SK-N-SH (cell line): ENCODE data around the gene NT5C1A.

Experiments used
- GABPA ChIP-seq: IDR thresholded peaks from 2 replicates; pipeline ENCODE4 v1.4.0; 2012; ENCODE audit warnings: low read depth, mild to moderate bottlenecking
- JUND ChIP-seq: IDR thresholded peaks from 2 replicates; pipeline ENCODE4 v1.4.0; 2012
- POLR2AphosphoS5 ChIP-seq: IDR thresholded peaks from 2 replicates; pipeline ENCODE4 v1.6.1; 2012; ENCODE audit warnings: low read depth, low read length
- RFX5 ChIP-seq: IDR thresholded peaks from 2 replicates; pipeline ENCODE4 v1.6.1; 2012; ENCODE audit warnings: mild to moderate bottlenecking, improper control_type of control experiment, low read length
- TF ChIP-seq, protein P1 (sequence below): fragments of 200-600 bp; sonication (generic); IDR thresholded peaks from 2 replicates; pipeline ENCODE4 v1.6.1; 2017; ENCODE audit warnings: antibody characterized with exemption, mild to moderate bottlenecking, moderate library complexity
- TF ChIP-seq, protein P2 (sequence below): fragments of 150-350 bp; IDR thresholded peaks from 2 replicates; pipeline ENCODE4 v1.6.1; 2017; ENCODE audit warnings: antibody characterized with exemption, low read length, low read depth, borderline replicate concordance

DNA sequence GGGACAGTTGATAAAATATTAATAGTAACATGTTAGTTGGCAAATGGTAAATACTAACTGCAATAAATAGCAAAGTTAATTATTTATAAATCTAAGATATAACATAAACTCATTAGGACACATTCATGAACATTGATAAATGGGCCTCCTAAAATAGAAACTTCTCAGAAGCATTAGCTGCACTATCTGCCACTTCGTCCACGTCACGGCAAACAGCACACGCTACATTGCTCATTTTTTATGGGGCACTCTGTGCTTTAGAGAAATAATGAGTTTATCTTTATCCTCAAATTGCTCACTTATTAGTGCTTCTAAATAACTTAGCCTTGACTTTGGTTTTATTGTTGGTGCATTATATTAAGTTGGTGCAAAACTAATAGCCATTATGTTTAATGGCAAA is 35.6 kb upstream of the NT5C1A start:
- TF ChIP-seq POLR2AphosphoS5 (no peak), JUND (no peak), GABPA (no peak), RFX5 (no peak)
- TF ChIP-seq, protein P1, sequence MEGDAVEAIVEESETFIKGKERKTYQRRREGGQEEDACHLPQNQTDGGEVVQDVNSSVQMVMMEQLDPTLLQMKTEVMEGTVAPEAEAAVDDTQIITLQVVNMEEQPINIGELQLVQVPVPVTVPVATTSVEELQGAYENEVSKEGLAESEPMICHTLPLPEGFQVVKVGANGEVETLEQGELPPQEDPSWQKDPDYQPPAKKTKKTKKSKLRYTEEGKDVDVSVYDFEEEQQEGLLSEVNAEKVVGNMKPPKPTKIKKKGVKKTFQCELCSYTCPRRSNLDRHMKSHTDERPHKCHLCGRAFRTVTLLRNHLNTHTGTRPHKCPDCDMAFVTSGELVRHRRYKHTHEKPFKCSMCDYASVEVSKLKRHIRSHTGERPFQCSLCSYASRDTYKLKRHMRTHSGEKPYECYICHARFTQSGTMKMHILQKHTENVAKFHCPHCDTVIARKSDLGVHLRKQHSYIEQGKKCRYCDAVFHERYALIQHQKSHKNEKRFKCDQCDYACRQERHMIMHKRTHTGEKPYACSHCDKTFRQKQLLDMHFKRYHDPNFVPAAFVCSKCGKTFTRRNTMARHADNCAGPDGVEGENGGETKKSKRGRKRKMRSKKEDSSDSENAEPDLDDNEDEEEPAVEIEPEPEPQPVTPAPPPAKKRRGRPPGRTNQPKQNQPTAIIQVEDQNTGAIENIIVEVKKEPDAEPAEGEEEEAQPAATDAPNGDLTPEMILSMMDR: no peak
- TF ChIP-seq, protein P2, sequence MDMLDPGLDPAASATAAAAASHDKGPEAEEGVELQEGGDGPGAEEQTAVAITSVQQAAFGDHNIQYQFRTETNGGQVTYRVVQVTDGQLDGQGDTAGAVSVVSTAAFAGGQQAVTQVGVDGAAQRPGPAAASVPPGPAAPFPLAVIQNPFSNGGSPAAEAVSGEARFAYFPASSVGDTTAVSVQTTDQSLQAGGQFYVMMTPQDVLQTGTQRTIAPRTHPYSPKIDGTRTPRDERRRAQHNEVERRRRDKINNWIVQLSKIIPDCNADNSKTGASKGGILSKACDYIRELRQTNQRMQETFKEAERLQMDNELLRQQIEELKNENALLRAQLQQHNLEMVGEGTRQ: no peak
